NT2/D1 (cell line): ENCODE results near the gene ARRDC3.
"Not testable (repeated sequence)": the region's sequence is repeated elsewhere in the genome, so short reads cannot be mapped to it uniquely, and the experiment has no call there.

ENCODE experiments used
- DNase-seq: peaks from one replicate; pipeline ENCODE4 v3.0.0-alpha.2; 2011; ENCODE audit warnings: low read depth, low spot score
- H3K27me3 ChIP-seq: 2 replicates; pipeline ENCODE4 v1.6.0; 2011; ENCODE audit warnings: mild to moderate bottlenecking; ENCODE audit not compliant: insufficient read length, insufficient read depth
- H3K36me3 ChIP-seq: 2 replicates; pipeline ENCODE4 v1.6.1; 2011; ENCODE audit warnings: mild to moderate bottlenecking, low read length, mixed read lengths; ENCODE audit not compliant: insufficient read depth, insufficient read length
- H3K4me1 ChIP-seq: 2 replicates; pipeline ENCODE4 v1.5.1; 2011; ENCODE audit not compliant: insufficient read depth, insufficient read length
- H3K4me3 ChIP-seq: 2 replicates; pipeline ENCODE4 v1.5.1; 2011; ENCODE audit warnings: low read depth; ENCODE audit not compliant: insufficient read length
- H3K9ac ChIP-seq: 2 replicates; pipeline ENCODE4 v1.6.0; 2011; ENCODE audit warnings: low read depth; ENCODE audit not compliant: insufficient read length
- H3K9me3 ChIP-seq: 2 replicates; pipeline ENCODE4 v1.5.1; 2011; ENCODE audit warnings: mild to moderate bottlenecking, low read length; ENCODE audit not compliant: insufficient read depth
- SUZ12 ChIP-seq: IDR thresholded peaks from 2 replicates; pipeline ENCODE4 v1.6.1; 2011; ENCODE audit not compliant: insufficient read length, insufficient read depth; ENCODE audit errors: extremely low read depth
- YY1 ChIP-seq: IDR thresholded peaks from 2 replicates; pipeline ENCODE4 v1.6.1; 2011; ENCODE audit not compliant: insufficient read length, insufficient read depth
- ZNF274 ChIP-seq: IDR thresholded peaks from 2 replicates; pipeline ENCODE4 v1.6.1; 2011; ENCODE audit warnings: mild to moderate bottlenecking, low read depth, low read length

Gene ARRDC3

GRCh38 chr5:91339063-91339705 is 43.9 kb downstream of the ARRDC3 start:
- peak; percentile 54 for DNase-seq
- Histone ChIP-seq H3K9me3 (peaks cover 4% of the 10 kb centered on the region; the same call in 1 of the 2 replicates), H3K4me1 (peaks cover 2% of the 10 kb centered on the region), H3K9ac (no peak overlapping the region), H3K4me3 (no peak overlapping the region), H3K36me3 (no peaks in the 10 kb centered on the region), H3K27me3 (no peaks in the 10 kb centered on the region)
- TF ChIP-seq SUZ12 = no peak
- no peak for TF ChIP-seq YY1
- no peak for TF ChIP-seq ZNF274

- no peak for DNase-seq
- H3K4me1 ChIP-seq = no peaks in the 10 kb centered on the region
- no peaks in the 10 kb centered on the region for H3K9me3 ChIP-seq
- H3K9ac ChIP-seq = no peak overlapping the region
- H3K27me3 ChIP-seq = no peaks in the 10 kb centered on the region
- H3K4me3 ChIP-seq = no peak overlapping the region
- no peaks in the 10 kb centered on the region for H3K36me3 ChIP-seq
- TF ChIP-seq SUZ12 (no peak), ZNF274 (no peak), YY1 (no peak)
Observed at GRCh38 chr5:91332267-91333045, 50.7 kb downstream of the ARRDC3 start.

- H3K27me3 ChIP-seq = no peaks in the 10 kb centered on the region
Observed at GRCh38 chr5:91331705-91332104, 51.4 kb downstream of the ARRDC3 start.

GRCh38 chr5:91329283-91329682 is 53.8 kb downstream of the ARRDC3 start:
- H3K9me3 ChIP-seq = no peaks in the 10 kb centered on the region
- no peaks in the 10 kb centered on the region for H3K4me1 ChIP-seq
- no peaks in the 10 kb centered on the region for H3K36me3 ChIP-seq
- DNase-seq = no peak
- H3K4me3 ChIP-seq = no peak overlapping the region
- no peaks in the 10 kb centered on the region for H3K27me3 ChIP-seq
- no peak overlapping the region for H3K9ac ChIP-seq
- TF ChIP-seq YY1 (no peak), SUZ12 (no peak), ZNF274 (no peak)

More at GRCh38 chr5:91331705-91332104, 51.4 kb downstream of the ARRDC3 start:
- H3K9me3 ChIP-seq = no peaks in the 10 kb centered on the region
- H3K9ac ChIP-seq = no peak overlapping the region
- H3K36me3 ChIP-seq = no peaks in the 10 kb centered on the region
- no peak overlapping the region for H3K4me3 ChIP-seq
- H3K4me1 ChIP-seq = no peaks in the 10 kb centered on the region
- DNase-seq = no peak
- TF ChIP-seq SUZ12 = no peak
- TF ChIP-seq ZNF274 = no peak
- TF ChIP-seq YY1 = no peak

GRCh38 chr5:91328743-91329142 is 54.4 kb downstream of the ARRDC3 start:
- Histone ChIP-seq H3K4me3 (no peak overlapping the region), H3K9ac (no peak overlapping the region), H3K36me3 (no peaks in the 10 kb centered on the region), H3K4me1 (no peaks in the 10 kb centered on the region), H3K9me3 (no peaks in the 10 kb centered on the region), H3K27me3 (no peaks in the 10 kb centered on the region)
- TF ChIP-seq SUZ12 (no peak), YY1 (no peak), ZNF274 (no peak)
- no peak for DNase-seq

GRCh38 chr5:91322981-91323380 is 60.1 kb downstream of the ARRDC3 start:
- H3K36me3 ChIP-seq, H3K4me3 ChIP-seq, H3K9ac ChIP-seq, DNase-seq, H3K9me3 ChIP-seq, H3K27me3 ChIP-seq, H3K4me1 ChIP-seq: not testable (repeated sequence)

GRCh38 chr5:91319667-91320066 is 63.5 kb downstream of the ARRDC3 start:
- DNase-seq = no peak
- Histone ChIP-seq H3K27me3 (no peaks in the 10 kb centered on the region), H3K9ac (no peak overlapping the region), H3K36me3 (no peaks in the 10 kb centered on the region), H3K9me3 (no peaks in the 10 kb centered on the region), H3K4me3 (no peak overlapping the region), H3K4me1 (no peaks in the 10 kb centered on the region)
- TF ChIP-seq SUZ12 (no peak), YY1 (no peak), ZNF274 (no peak)

GRCh38 chr5:91318724-91319123 is 64.4 kb downstream of the ARRDC3 start:
- Histone ChIP-seq H3K9ac (no peak overlapping the region), H3K27me3 (no peaks in the 10 kb centered on the region), H3K36me3 (no peaks in the 10 kb centered on the region), H3K4me3 (no peak overlapping the region), H3K4me1 (no peaks in the 10 kb centered on the region), H3K9me3 (no peaks in the 10 kb centered on the region)
- TF ChIP-seq YY1 = no peak
- TF ChIP-seq ZNF274 = no peak
- TF ChIP-seq SUZ12 = no peak
- DNase-seq = no peak
